Caco-2 (cell line): ENCODE results near the gene TP53TG5. TPM values are rescaled to one million over a fixed set of nuclear protein-coding genes. Genes with fewer than 3 reads are reported as not detected.

Experiments used
- BruUV-seq: library from RNA; stranded (reverse); fragments of 400-500 nt; replicated peaks from 2 replicates; lab custom pipeline; 2021; lab: Mats Ljungman, UMichigan
- CTCF ChIA-PET: fragments of 300-600 bp; sonication (Branson Sonifier 250); formaldehyde crosslinking; loops from one replicate; lab custom pipeline; 2022; ENCODE audit warnings: antibody characterized with exemption; lab: Charles Lee
- POLR2A ChIA-PET: fragments of 300-600 bp; sonication (Branson Sonifier 250); formaldehyde crosslinking; loops from one replicate; lab custom pipeline; 2022; ENCODE audit warnings: antibody characterized with exemption; lab: Charles Lee
- DNase-seq, 2 experiments: peaks; one replicate each; pipeline versions ENCODE4 v3.0.0 to v3.0.0-alpha.2; 2020 to 2022
- H3K27me3 ChIP-seq: replicated peaks from 2 replicates; pipeline ENCODE4 v1.6.0; 2011; ENCODE audit warnings: low read length; ENCODE audit not compliant: control insufficient read depth, insufficient read depth
- H3K36me3 ChIP-seq: 2 replicates; pipeline ENCODE4 v1.5.1; 2011; ENCODE audit warnings: low read length; ENCODE audit not compliant: control insufficient read depth, insufficient read depth
- H3K4me1 ChIP-seq: fragments of 250-450 bp; sonication (Bioruptor Pico); 2 replicates; pipeline ENCODE4 v1.5.1; 2020; ENCODE audit warnings: mild to moderate bottlenecking
- H3K4me3 ChIP-seq: 2 replicates; pipeline ENCODE4 v1.5.1; 2011; ENCODE audit warnings: low read depth, mild to moderate bottlenecking, control low read depth, low read length
- H3K9me3 ChIP-seq: fragments of 250-450 bp; sonication (Bioruptor Pico); 2 replicates; pipeline ENCODE4 v1.5.1; 2020; ENCODE audit warnings: mild to moderate bottlenecking, moderate library complexity
- H3K27ac Mint-ChIP-seq: one replicate; pipeline ENCODE4 v1.8.0; 2022; ENCODE audit warnings: mixed read lengths; ENCODE audit not compliant: unreplicated experiment
- H3K27me3 Mint-ChIP-seq: one replicate; pipeline ENCODE4 v1.8.0; 2022; ENCODE audit warnings: mixed read lengths; ENCODE audit not compliant: insufficient read depth, unreplicated experiment
- H3K36me3 Mint-ChIP-seq: one replicate; pipeline ENCODE4 v1.8.0; 2022; ENCODE audit warnings: mild to moderate bottlenecking, mixed read lengths; ENCODE audit not compliant: insufficient read depth, unreplicated experiment
- H3K4me1 Mint-ChIP-seq: one replicate; pipeline ENCODE4 v1.8.0; 2022; ENCODE audit warnings: low read depth, mixed read lengths; ENCODE audit not compliant: unreplicated experiment
- H3K4me3 Mint-ChIP-seq: one replicate; pipeline ENCODE4 v1.8.0; 2022; ENCODE audit warnings: mild to moderate bottlenecking, moderate library complexity, mixed read lengths; ENCODE audit not compliant: unreplicated experiment
- H3K9me3 Mint-ChIP-seq: one replicate; pipeline ENCODE4 v1.8.0; 2022; ENCODE audit warnings: mixed read lengths; ENCODE audit not compliant: unreplicated experiment
- intact Hi-C: fragments of 100-400 bp; cut with micrococcal nuclease; formaldehyde crosslinking; loops from one replicate; pipeline ENCODE4 v1.10.0; 2022; ENCODE audit not compliant: unreplicated experiment
- total RNA-seq: library from RNA; stranded (reverse); gene quantifications from 2 replicates; pipeline ENCODE4 v1.2.3, GENCODE V29; 2022
- TF ChIP-seq, protein P1 (sequence below), 2 experiments: fragments of 200-600 bp in 1 of 2; IDR thresholded peaks; 1 replicate in 1 of 2; 2 replicates in 1 of 2; pipeline versions ENCODE4 v1.5.1 to v1.8.0; 2011 to 2022; ENCODE audit warnings: antibody characterized with exemption in 1 of 2, control low read depth in 1 of 2, inconsistent platforms in 1 of 2, low read depth in 1 of 2, low read length in 1 of 2, mild to moderate bottlenecking in 1 of 2, moderate library complexity in 1 of 2; ENCODE audit not compliant: insufficient read depth in 1 of 2, severe bottlenecking in 1 of 2, unreplicated experiment in 1 of 2

Gene TP53TG5
- total RNA-seq, 1 experiment from 2014 or later = not detected

- Mint-ChIP-seq H3K27me3 (no peaks in the 10 kb centered on the region), H3K9me3 (no peaks in the 10 kb centered on the region), H3K4me3 (no peak overlapping the region), H3K36me3 (peaks cover 23% of the 10 kb centered on the region), H3K27ac (peak overlapping the region; percentile 91), H3K4me1 (peaks cover 46% of the 10 kb centered on the region)
- ChIA-PET POLR2A (interaction anchor here (0.6 to 10.3 kb wide), 10 partner anchors 9 to 75 kb away, joined by 3 to 229 read pairs (median 6); partner anchors contain the start of genes PIGT and SDC4), CTCF (interaction anchor here (0.7 to 8.0 kb wide), 11 partner anchors 9 to 409 kb away, joined by 3 to 134 read pairs (median 8); partner anchors contain the start of genes PIGT and SDC4)
- H3K4me3 ChIP-seq = no peak overlapping the region
- peaks cover 56% of the 10 kb centered on the region for H3K4me1 ChIP-seq
- H3K9me3 ChIP-seq = no peaks in the 10 kb centered on the region
- TF ChIP-seq, protein P1, sequence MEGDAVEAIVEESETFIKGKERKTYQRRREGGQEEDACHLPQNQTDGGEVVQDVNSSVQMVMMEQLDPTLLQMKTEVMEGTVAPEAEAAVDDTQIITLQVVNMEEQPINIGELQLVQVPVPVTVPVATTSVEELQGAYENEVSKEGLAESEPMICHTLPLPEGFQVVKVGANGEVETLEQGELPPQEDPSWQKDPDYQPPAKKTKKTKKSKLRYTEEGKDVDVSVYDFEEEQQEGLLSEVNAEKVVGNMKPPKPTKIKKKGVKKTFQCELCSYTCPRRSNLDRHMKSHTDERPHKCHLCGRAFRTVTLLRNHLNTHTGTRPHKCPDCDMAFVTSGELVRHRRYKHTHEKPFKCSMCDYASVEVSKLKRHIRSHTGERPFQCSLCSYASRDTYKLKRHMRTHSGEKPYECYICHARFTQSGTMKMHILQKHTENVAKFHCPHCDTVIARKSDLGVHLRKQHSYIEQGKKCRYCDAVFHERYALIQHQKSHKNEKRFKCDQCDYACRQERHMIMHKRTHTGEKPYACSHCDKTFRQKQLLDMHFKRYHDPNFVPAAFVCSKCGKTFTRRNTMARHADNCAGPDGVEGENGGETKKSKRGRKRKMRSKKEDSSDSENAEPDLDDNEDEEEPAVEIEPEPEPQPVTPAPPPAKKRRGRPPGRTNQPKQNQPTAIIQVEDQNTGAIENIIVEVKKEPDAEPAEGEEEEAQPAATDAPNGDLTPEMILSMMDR (IDR thresholded peaks at IDR 0.05; ENCODE audit: insufficient read depth in 1 of 2, low read depth in 1 of 2, low read length in 1 of 2, severe bottlenecking in 1 of 2, unreplicated experiment in 1 of 2) = no peak
- no TSS peak for BruUV-seq
- no peak for DNase-seq
- intact Hi-C loops = no loop called here
- H3K36me3 ChIP-seq = peaks cover 4% of the 10 kb centered on the region
- no peaks in the 10 kb centered on the region for H3K27me3 ChIP-seq
Measured at GRCh38 chr20:45361793-45362192, 16.3 kb downstream of the TP53TG5 start.

- TF ChIP-seq, protein P1 (IDR thresholded peaks at IDR 0.05; ENCODE audit: insufficient read depth in 1 of 2, low read depth in 1 of 2, low read length in 1 of 2, severe bottlenecking in 1 of 2, unreplicated experiment in 1 of 2) = no peak
- CTCF ChIA-PET = interaction anchor here (0.6 to 8.0 kb wide), 10 partner anchors 13 to 412 kb away, joined by 3 to 134 read pairs (median 6); no protein-coding TSS in a partner anchor
- BruUV-seq = no TSS peak
- H3K36me3 ChIP-seq = no peaks in the 10 kb centered on the region
- H3K9me3 Mint-ChIP-seq = no peaks in the 10 kb centered on the region
- H3K9me3 ChIP-seq = no peaks in the 10 kb centered on the region
- peak in 1 of 2 experiments; percentile 83 for DNase-seq
- H3K4me3 ChIP-seq = no peak overlapping the region
- H3K4me3 Mint-ChIP-seq = peak overlapping the region; percentile 23
- POLR2A ChIA-PET = interaction anchor here (0.5 to 10.3 kb wide), 6 partner anchors 15 to 1004 kb away, joined by 3 to 229 read pairs (median 4); partner anchors contain the start of gene SDC4
- no peaks in the 10 kb centered on the region for H3K27me3 Mint-ChIP-seq
- H3K4me1 Mint-ChIP-seq = peaks cover 62% of the 10 kb centered on the region
- H3K36me3 Mint-ChIP-seq = peaks cover 23% of the 10 kb centered on the region
- peaks cover 68% of the 10 kb centered on the region for H3K4me1 ChIP-seq
- no peaks in the 10 kb centered on the region for H3K27me3 ChIP-seq
- intact Hi-C loops = no loop called here
- peak overlapping the region; percentile 91 for H3K27ac Mint-ChIP-seq
Measured at GRCh38 chr20:45359406-45360148, 18.5 kb downstream of the TP53TG5 start.

GRCh38 chr20:45359069-45359405 lies 19.1 kb downstream of the TP53TG5 start:
- Mint-ChIP-seq H3K9me3 (no peaks in the 10 kb centered on the region), H3K36me3 (peaks cover 21% of the 10 kb centered on the region), H3K4me3 (no peak overlapping the region), H3K4me1 (peaks cover 66% of the 10 kb centered on the region), H3K27me3 (no peaks in the 10 kb centered on the region), H3K27ac (peak overlapping the region; percentile 91)
- Histone ChIP-seq H3K4me3 (no peak overlapping the region), H3K4me1 (peaks cover 68% of the 10 kb centered on the region), H3K36me3 (no peaks in the 10 kb centered on the region), H3K27me3 (no peaks in the 10 kb centered on the region), H3K9me3 (no peaks in the 10 kb centered on the region)
- no peak for DNase-seq
- ChIA-PET CTCF (interaction anchor here (0.8 to 8.0 kb wide), 8 partner anchors 12 to 412 kb away, joined by 3 to 134 read pairs (median 7); no protein-coding TSS in a partner anchor), POLR2A (interaction anchor here (1.0 to 10.3 kb wide), 3 partner anchors 15 to 57 kb away, joined by 3 to 229 read pairs (median 3); partner anchors contain the start of gene SDC4)
- no TSS peak for BruUV-seq
- intact Hi-C loops = no loop called here
- TF ChIP-seq, protein P1 (IDR thresholded peaks at IDR 0.05; ENCODE audit: insufficient read depth in 1 of 2, low read depth in 1 of 2, low read length in 1 of 2, severe bottlenecking in 1 of 2, unreplicated experiment in 1 of 2) = no peak
